H9 (cell line): ENCODE data around the gene ELMO2. TPM values are rescaled to one million over a fixed set of nuclear protein-coding genes. Genes with fewer than 3 reads are reported as not detected.

Experiments used
- DNase-seq: peaks from one replicate; pipeline ENCODE4 v3.0.0-alpha.2; 2017
- H2AFZ ChIP-seq: one replicate; pipeline ENCODE4 v1.6.1; 2013; ENCODE audit warnings: mild to moderate bottlenecking, low read length, control low read depth, moderate library complexity
- H2AK5ac ChIP-seq: 2 replicates; pipeline ENCODE4 v1.6.1; 2013; ENCODE audit warnings: low read length, control low read depth, mixed read lengths; ENCODE audit not compliant: insufficient read length
- H2BK120ac ChIP-seq: one replicate; pipeline ENCODE4 v1.6.1; 2013; ENCODE audit warnings: low read depth, mild to moderate bottlenecking, low read length, control low read depth, inconsistent platforms; ENCODE audit not compliant: poor library complexity, severe bottlenecking
- H2BK12ac ChIP-seq: 2 replicates; pipeline ENCODE4 v1.6.1; 2013; ENCODE audit warnings: low read length, control low read depth, mixed read lengths, low read depth; ENCODE audit not compliant: insufficient read length
- H2BK15ac ChIP-seq: 2 replicates; pipeline ENCODE4 v1.6.1; 2013; ENCODE audit warnings: low read depth, low read length, control low read depth
- H2BK20ac ChIP-seq: one replicate; pipeline ENCODE4 v1.6.1; 2013; ENCODE audit warnings: low read depth, mild to moderate bottlenecking, low read length, control low read depth, inconsistent platforms; ENCODE audit not compliant: poor library complexity, severe bottlenecking
- H2BK5ac ChIP-seq: 2 replicates; pipeline ENCODE4 v1.6.1; 2013; ENCODE audit warnings: low read length, control low read depth, mixed read lengths; ENCODE audit not compliant: insufficient read length
- H3K14ac ChIP-seq: 2 replicates; pipeline ENCODE4 v1.6.1; 2013; ENCODE audit warnings: low read length, control low read depth; ENCODE audit not compliant: insufficient read depth
- H3K18ac ChIP-seq: 2 replicates; pipeline ENCODE4 v1.6.1; 2013; ENCODE audit warnings: low read depth, mild to moderate bottlenecking, mixed read lengths, low read length, control low read depth; ENCODE audit not compliant: insufficient read length
- H3K23ac ChIP-seq: 2 replicates; pipeline ENCODE4 v1.6.1; 2013; ENCODE audit warnings: low read length, control low read depth, mixed read lengths, low read depth; ENCODE audit not compliant: insufficient read length
- H3K23me2 ChIP-seq: 2 replicates; pipeline ENCODE4 v1.6.1; 2013; ENCODE audit warnings: low read depth, mild to moderate bottlenecking, mixed read lengths, low read length, control low read depth; ENCODE audit not compliant: insufficient read length, poor library complexity, severe bottlenecking
- H3K27ac ChIP-seq: 2 replicates; pipeline ENCODE4 v1.5.1; 2013; ENCODE audit warnings: low read length, control low read depth, mixed read lengths, low read depth; ENCODE audit not compliant: insufficient read length
- H3K27me3 ChIP-seq: 2 replicates; pipeline ENCODE4 v1.6.1; 2013; ENCODE audit warnings: low read length, control low read depth, inconsistent platforms; ENCODE audit not compliant: insufficient read depth
- H3K4ac ChIP-seq: 2 replicates; pipeline ENCODE4 v1.6.1; 2013; ENCODE audit warnings: low read depth, mild to moderate bottlenecking, control low read depth, inconsistent platforms, low read length, moderate library complexity
- H3K4me1 ChIP-seq: 2 replicates; pipeline ENCODE4 v1.6.1; 2013; ENCODE audit warnings: low read length, control low read depth, inconsistent platforms; ENCODE audit not compliant: insufficient read depth
- H3K4me2 ChIP-seq: 2 replicates; pipeline ENCODE4 v1.6.1; 2013; ENCODE audit warnings: low read length, control low read depth, mixed read lengths; ENCODE audit not compliant: insufficient read length, insufficient read depth
- H3K56ac ChIP-seq: 2 replicates; pipeline ENCODE4 v1.6.1; 2013; ENCODE audit warnings: low read depth, mild to moderate bottlenecking, mixed read lengths, low read length, control low read depth; ENCODE audit not compliant: insufficient read length
- H3K79me1 ChIP-seq: 2 replicates; pipeline ENCODE4 v1.6.1; 2013; ENCODE audit warnings: low read depth, mild to moderate bottlenecking, moderate library complexity, low read length, control low read depth, inconsistent platforms; ENCODE audit not compliant: insufficient read depth, poor library complexity, severe bottlenecking
- H3K79me2 ChIP-seq: 2 replicates; pipeline ENCODE4 v1.6.1; 2013; ENCODE audit warnings: low read length, control low read depth, inconsistent platforms; ENCODE audit not compliant: insufficient read depth
- H3K9ac ChIP-seq: 2 replicates; pipeline ENCODE4 v1.6.1; 2013; ENCODE audit warnings: low read length, control low read depth, mixed read lengths; ENCODE audit not compliant: insufficient read length; ENCODE audit errors: extremely low read depth
- H3K9me3 ChIP-seq: one replicate; pipeline ENCODE4 v1.6.1; 2013; ENCODE audit warnings: low read depth, low read length, inconsistent platforms; ENCODE audit not compliant: control insufficient read depth
- H3T11ph ChIP-seq: one replicate; pipeline ENCODE4 v1.6.1; 2013; ENCODE audit warnings: mild to moderate bottlenecking, low read length, control low read depth, inconsistent platforms
- H4K20me1 ChIP-seq: one replicate; pipeline ENCODE4 v1.6.1; 2013; ENCODE audit not compliant: control insufficient read depth, insufficient read length, insufficient read depth
- H4K5ac ChIP-seq: 2 replicates; pipeline ENCODE4 v1.6.1; 2013; ENCODE audit warnings: low read depth, mild to moderate bottlenecking, mixed read lengths, low read length, control low read depth; ENCODE audit not compliant: insufficient read length
- H4K8ac ChIP-seq: replicated peaks from 2 replicates; pipeline ENCODE4 v1.6.1; 2013; ENCODE audit warnings: low read length, control low read depth, mixed read lengths, low read depth; ENCODE audit not compliant: insufficient read length
- H4K91ac ChIP-seq: 2 replicates; pipeline ENCODE4 v1.6.1; 2013; ENCODE audit warnings: low read depth, mild to moderate bottlenecking, moderate library complexity, mixed read lengths, low read length, control low read depth; ENCODE audit not compliant: insufficient read length
- H3K27ac Mint-ChIP-seq, 3 experiments: 2 replicates in 2 of 3; 3 replicates in 1 of 3; pipeline ENCODE4 v1.8.0; 2020 to 2021; ENCODE audit warnings: mixed read lengths in 3 of 3, mild to moderate bottlenecking in 1 of 3, moderate library complexity in 1 of 3
- H3K27me3 Mint-ChIP-seq: 2 replicates; pipeline ENCODE4 v1.8.0; 2021; ENCODE audit warnings: low read depth, mild to moderate bottlenecking, moderate library complexity, mixed read lengths
- H3K36me3 Mint-ChIP-seq, 3 experiments: 2 replicates in 2 of 3; 3 replicates in 1 of 3; pipeline ENCODE4 v1.8.0; 2020 to 2021; ENCODE audit warnings: low read depth in 3 of 3, mixed read lengths in 3 of 3; ENCODE audit not compliant: insufficient read depth in 1 of 3
- H3K4me1 Mint-ChIP-seq, 2 experiments: 2 replicates each; pipeline ENCODE4 v1.8.0; 2020; ENCODE audit warnings: mixed read lengths in 2 of 2
- H3K4me3 Mint-ChIP-seq, 2 experiments: 2 replicates in 1 of 2; 3 replicates in 1 of 2; pipeline ENCODE4 v1.8.0; 2020 to 2021; ENCODE audit warnings: mild to moderate bottlenecking in 2 of 2, mixed read lengths in 2 of 2, moderate library complexity in 1 of 2
- H3K9me3 Mint-ChIP-seq, 2 experiments: 2 replicates in 1 of 2; 3 replicates in 1 of 2; pipeline ENCODE4 v1.8.0; 2020; ENCODE audit warnings: mild to moderate bottlenecking in 2 of 2, mixed read lengths in 2 of 2, moderate library complexity in 1 of 2
- CTCF ChIP-seq: fragments of 200-600 bp; sonication (generic); conservative IDR thresholded peaks from 3 replicates; pipeline ENCODE4 v1.8.0; 2021; ENCODE audit warnings: antibody characterized with exemption, mild to moderate bottlenecking
- WGBS: extraction: QIAGEN DNeasy Blood & Tissue Kit; methylation state at CpG from one replicate; pipeline ENCODE4 v1.1.7; 2013; ENCODE audit warnings: missing lambda C conversion rate, low lambda C conversion rate, mixed read lengths; ENCODE audit not compliant: insufficient read length; ENCODE audit errors: extremely low coverage; 5-methylcytosine and 5-hydroxymethylcytosine counted together
- total RNA-seq: library from RNA; stranded (reverse); gene quantifications from 2 replicates; pipeline ENCODE4 v1.2.1, GENCODE V29; 2021

Gene ELMO2
- total RNA-seq, 1 experiment from 2014 or later: 32.5 TPM

GRCh38 chr20:46411637-46412036, 5.2 kb upstream of the ELMO2 start:
- Mint-ChIP-seq H3K36me3 (no peaks in the 10 kb centered on the region), H3K4me1 (peaks cover 31 to 34% of the 10 kb centered on the region in 2 experiments), H3K27me3 (peaks cover 16% of the 10 kb centered on the region), H3K4me3 (no peak overlapping the region), H3K9me3 (no peaks in the 10 kb centered on the region), H3K27ac (no peak overlapping the region)
- no peaks in the 10 kb centered on the region for H4K20me1 ChIP-seq
- no peaks in the 10 kb centered on the region for H3K79me1 ChIP-seq
- H2BK20ac ChIP-seq: no peak overlapping the region
- no CpG with 5 or more reads among the region's 3 CpGs for WGBS
- H3K9ac ChIP-seq: no peak overlapping the region
- no peak overlapping the region for H2AK5ac ChIP-seq
- no peak overlapping the region for H3K27ac ChIP-seq
- H3K4me1 ChIP-seq: no peaks in the 10 kb centered on the region
- no peak overlapping the region for H3K18ac ChIP-seq
- no peaks in the 10 kb centered on the region for H3K79me2 ChIP-seq
- H3T11ph ChIP-seq: no peak overlapping the region
- no peak for TF ChIP-seq CTCF
- no peak overlapping the region for H4K91ac ChIP-seq
- DNase-seq: no peak
- H2BK5ac ChIP-seq: no peak overlapping the region
- H3K4ac ChIP-seq: no peak overlapping the region
- no peak overlapping the region for H2AFZ ChIP-seq
- H4K5ac ChIP-seq: no peak overlapping the region
- H3K23ac ChIP-seq: no peak overlapping the region
- no peak overlapping the region for H3K4me2 ChIP-seq
- no peaks in the 10 kb centered on the region for H3K9me3 ChIP-seq
- H2BK15ac ChIP-seq: no peak overlapping the region
- H4K8ac ChIP-seq: no peak overlapping the region
- no peak overlapping the region for H3K56ac ChIP-seq
- peaks cover 4% of the 10 kb centered on the region for H3K23me2 ChIP-seq
- H3K27me3 ChIP-seq: no peaks in the 10 kb centered on the region
- no peak overlapping the region for H2BK12ac ChIP-seq
- no peak overlapping the region for H2BK120ac ChIP-seq
- H3K14ac ChIP-seq: no peak overlapping the region
